Stimulated activated CD8-positive, alpha-beta memory T cell treated with anti-CD3 and anti-CD28 coated beads, Interleukin-7, amount 100 ng/mL, for 48 hours (primary cell): Measurements from ENCODE around the gene SNTA1.
"Not testable (repeated sequence)": the region's sequence is repeated elsewhere in the genome, so short reads cannot be mapped to it uniquely, and the experiment has no call there.

Source experiments
- DNase-seq, 2 donors: peaks; one replicate each; pipeline ENCODE4 v3.0.0-alpha.2; 2020; ENCODE audit warnings: low read depth in 1 of 2; ENCODE audit errors: extremely low read depth in 1 of 2

SNTA1 gene

DNA sequence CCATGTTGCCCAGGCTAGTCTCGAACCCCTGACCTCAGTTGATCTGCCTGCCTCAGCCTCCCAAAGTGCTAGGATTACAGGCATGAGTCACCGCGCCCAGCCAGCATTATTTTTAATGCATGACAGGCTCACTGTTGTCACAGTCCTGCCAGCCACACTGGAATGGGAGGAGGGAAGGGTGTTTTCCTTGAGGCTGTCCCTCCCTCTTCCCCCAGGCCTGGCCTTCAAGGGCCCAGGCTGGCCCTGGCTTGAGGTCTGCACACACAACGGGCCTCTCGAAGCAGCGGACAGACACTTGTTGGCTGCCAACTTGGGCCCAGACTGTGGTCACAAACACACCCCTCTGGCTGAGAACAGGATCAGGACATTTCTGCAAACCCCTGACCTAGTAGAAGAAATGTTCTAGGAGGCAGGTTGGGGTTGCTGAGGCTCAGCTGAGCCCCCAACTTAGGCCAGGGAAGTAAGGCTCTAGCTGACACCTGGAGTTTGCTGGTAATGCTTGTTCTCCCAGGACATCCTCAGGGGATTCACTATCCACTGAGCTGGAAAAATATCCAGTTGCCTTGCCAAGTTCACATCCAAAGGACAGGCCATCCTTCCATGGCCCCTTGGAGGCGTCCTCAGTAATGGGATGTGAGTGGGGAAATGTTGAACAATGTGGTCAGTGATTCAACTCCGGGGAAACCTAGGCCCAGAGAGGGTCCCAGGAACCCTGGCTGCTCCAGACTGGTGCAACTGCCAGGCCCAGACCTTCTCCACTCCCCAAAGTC, 9.9 kb downstream of the SNTA1 start:
- DNase-seq, result no peak

- DNase-seq, result no peak
These were observed 11.7 kb downstream of the SNTA1 start for GRCh38 chr20:33431797-33432381.

DNA sequence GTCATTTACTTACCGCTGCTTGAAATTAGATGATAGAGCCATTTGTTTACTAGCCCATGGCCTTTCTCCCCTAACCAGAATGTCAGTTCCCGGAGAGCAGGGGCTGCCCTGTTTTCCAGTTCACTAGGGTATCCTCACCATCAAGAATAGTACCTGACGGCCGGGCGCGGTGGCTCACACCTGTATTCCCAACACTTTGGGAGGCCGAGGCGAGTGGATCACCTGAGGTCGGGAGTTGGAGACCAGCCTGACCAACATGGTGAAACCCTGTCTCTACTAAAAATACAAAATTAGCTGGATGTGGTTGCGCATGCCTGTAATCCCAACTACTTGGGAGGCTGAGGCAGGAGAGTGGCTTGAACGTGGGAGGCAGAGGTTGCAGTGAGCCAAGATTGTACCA, 19.7 kb downstream of the SNTA1 start:
- DNase-seq, result not testable (repeated sequence)

DNA sequence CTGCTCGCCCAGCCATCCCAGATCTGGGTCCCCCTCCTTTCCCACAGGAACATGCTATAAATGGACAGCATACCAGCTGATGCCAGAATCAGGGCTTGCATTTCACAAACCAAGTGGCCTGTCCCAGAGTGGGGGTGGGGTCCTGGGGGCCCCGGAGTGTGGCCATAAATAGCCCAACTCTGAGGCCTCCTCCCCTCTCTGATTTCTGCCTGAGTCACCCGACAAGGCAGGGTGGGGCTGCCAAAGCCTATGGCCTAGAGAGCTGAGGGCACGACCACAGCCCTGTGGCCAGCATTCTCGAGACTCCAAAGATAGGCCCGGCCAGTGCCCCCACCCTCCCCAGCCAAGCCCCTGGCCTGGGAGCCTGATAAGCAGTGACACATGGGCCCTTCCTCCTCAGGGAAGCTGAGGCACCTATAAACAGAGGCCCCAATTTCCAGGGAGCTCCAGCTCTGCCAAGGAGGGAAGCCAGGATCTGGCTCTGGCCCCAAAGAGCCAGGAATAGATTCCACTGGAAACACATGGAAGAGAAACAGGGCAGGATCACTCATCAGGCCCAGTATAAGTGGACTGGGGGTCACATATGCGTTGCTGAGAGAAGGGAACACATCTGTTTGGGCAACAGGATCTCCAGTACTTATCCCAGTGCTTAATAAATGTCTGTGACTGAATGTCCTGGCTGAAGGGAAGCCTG, 20.3 kb downstream of the SNTA1 start:
- DNase-seq, result no peak

DNA sequence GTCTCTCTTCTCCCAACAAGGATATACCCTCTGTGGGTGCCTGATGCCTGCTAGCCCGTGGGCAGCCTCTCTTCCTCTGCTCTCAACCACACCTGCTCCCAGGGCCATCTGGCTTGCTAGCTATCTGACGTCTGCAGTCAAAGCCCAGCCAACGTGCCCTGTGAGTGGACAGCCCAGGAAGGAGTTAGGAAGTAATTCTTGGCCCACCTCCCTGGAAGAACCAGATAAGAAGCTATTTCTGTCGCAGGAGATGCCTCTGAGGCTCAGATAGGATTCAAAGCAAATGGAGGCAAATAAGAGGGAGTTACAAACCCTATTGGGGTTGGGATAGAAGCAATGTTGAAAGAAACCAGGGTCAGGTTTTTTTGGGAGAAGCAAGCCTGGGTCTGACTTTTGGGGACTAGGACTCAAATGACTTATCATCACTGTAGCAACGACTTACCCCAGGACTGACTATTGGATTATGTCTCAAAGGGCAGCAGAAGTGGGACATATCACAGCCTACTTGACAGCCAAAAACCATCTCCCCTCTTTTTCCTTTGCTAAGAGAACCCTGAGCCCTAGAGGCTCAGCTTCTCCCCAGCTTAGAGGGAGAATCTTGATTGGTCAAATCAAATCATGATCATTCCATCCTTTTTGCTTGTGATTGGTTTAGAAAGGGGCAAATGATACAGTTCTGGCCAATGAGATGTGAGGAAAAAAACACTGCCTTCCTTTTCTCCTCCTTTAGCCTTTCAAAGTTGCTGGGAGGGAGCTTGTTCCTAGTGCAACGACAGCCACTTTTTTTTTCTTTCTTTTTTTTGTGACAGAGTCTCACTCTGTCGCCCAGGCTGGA, 24.2 kb downstream of the SNTA1 start:
- DNase-seq, result no peak

DNA sequence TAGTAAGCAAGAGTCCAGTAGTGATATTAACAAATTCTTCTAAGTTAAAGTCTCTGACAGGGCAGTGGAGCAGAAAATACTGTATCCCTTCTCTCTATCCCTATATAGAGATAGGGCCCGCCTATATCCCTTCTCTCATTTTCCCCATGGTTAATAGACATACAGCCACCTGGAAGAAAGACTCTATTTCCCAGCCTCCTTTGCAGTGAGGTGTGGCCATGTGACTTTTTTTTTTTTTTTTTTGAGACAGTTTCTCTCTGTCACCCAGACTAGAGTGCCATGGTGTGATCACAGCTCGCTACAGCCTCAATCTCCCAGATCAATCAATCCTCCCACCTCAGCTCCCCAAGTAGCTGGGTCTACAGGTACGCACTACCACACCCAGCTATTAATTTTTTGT, 25.5 kb downstream of the SNTA1 start:
- DNase-seq, result no peak

GRCh38 chr20:33415948-33416347, 27.6 kb downstream of the SNTA1 start:
- DNase-seq, result no peak

- no peak for DNase-seq
These were observed 31.1 kb downstream of the SNTA1 start for GRCh38 chr20:33412484-33412838.

DNA sequence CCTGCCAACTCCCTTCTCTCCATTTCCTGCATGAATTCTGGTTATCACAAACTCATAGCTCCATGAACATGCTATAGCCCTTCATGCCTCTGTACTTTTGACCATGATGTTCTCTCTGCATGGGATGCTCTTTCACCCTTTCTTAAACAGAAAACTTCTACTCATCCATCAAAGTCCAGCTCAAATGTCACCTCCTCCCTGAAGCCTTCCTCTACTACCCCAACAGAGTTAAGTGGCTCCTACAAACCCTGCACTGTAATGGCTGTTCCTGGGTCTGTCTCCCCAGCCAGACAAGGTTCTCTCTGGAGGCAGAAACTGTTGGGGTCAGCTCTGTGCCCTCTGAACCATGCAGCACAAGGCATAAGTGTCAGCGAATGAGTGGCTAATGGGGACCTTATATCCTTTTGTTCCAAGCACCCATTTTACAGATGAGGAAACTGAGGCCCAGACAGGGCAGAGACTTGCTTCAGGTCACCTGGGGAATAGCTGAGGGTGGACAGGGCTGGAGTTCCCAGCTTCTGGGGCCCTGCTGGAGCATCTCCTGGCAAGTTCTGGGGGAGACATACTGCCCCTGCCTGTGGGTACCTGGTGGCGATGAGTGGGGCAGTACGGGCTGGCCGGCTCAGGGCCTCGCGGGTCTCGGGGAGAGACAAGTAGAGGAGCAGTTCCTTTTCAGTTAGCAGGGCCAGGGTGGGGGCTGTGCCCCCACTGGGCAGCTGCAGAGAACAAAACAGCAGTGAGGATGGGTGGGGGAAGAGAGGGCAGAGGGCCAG, 31.7 kb downstream of the SNTA1 start:
- no peak for DNase-seq

GRCh38 chr20:33411242-33411641, 32.3 kb downstream of the SNTA1 start:
- DNase-seq, result no peak

DNA sequence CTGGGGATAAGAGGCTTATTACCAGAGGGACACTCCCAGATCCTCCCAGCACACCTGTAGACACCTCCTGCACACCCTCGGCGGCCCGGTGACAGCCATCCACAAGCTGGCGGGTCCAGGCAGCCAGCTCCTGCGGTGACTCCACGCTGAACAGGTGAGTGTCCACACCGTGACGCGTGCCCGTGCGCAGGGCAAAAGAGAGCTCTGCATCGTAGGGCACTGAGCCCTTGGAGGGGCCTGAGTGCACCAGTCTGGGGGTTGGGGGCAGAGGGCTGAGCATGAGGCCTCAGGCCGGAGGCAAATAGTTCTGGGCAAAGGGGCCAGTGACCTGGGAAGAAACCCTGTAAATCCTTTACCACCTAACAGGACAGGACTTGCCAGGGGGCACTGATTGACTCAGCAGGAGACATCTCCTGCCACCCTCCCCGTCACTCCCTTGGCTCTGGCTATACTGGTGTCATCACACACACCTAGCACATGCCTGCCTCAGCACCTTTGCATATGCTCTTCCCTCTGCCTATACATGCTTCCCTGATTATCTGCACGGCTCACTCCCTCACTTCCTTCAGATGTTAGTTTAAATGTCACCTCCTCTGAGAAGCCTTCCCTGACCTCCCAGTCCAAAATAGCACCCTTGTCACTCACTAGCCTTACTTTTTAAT, 33.4 kb downstream of the SNTA1 start:
- DNase-seq, result no peak

DNA sequence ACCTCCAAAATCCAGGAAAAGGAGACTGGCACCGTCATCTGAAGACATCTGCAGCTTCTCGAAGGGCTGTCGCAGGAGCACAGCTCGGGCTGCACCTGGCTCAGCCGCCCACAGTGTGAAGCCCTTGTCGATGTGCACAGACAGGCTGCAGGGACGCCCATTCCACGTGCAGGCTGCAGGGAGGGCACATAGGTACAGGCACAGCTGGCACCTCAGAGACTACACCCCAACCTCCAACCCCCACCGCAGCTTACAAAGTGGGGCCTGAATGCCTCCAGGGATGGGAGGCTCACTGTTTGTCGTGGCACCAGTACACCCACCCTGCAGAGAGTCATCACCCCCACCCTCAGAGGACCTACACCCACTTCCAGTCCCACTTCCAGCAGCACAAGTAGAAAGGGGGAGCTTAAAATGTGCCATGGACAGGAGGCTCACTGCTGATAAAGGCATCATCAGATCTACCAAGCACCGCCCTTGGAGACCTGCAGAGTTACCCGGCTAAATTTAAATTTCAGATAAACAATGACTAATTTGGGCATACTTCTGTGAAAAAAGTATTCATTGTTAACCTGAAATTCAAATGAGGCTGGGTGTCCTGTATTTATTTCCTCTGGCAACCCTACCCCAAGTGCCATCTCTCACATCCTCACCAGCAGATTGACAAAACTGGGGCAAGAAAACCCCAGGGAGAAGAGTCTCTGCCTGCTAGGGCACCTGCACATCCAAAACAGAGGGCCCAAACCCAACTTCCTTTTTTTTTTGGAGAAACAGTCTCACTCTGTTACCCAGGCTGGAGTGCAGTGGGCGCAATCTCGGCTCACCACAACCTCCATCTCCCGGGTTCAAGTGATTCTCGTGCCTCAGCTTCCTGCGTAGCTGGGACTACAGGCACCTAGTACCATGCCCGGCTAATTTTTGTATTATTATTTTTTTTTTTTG, 34.6 kb downstream of the SNTA1 start:
- no peak for DNase-seq

GRCh38 chr20:33408313-33408712, 35.2 kb downstream of the SNTA1 start:
- DNase-seq, result no peak

DNA sequence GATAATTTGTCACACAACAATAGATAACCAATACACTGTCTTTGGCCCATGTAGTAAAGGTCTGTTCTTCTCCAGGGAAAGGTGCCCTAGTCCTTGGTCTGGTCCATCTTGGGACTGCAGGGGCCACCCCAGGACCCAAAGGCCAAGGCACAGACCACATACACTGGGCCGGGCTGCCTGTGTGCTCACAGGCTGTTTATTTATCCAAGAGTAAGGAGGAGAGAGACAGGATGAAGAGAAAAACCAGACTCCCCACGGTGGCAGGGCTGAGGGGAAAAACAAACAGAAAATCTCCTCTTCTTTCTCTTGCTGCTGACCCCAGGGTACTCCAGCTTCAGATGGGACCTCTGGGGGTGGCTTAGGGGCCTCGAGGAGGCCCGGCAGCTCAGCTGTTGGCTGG, 35.8 kb downstream of the SNTA1 start:
- DNase-seq, result no peak

DNA sequence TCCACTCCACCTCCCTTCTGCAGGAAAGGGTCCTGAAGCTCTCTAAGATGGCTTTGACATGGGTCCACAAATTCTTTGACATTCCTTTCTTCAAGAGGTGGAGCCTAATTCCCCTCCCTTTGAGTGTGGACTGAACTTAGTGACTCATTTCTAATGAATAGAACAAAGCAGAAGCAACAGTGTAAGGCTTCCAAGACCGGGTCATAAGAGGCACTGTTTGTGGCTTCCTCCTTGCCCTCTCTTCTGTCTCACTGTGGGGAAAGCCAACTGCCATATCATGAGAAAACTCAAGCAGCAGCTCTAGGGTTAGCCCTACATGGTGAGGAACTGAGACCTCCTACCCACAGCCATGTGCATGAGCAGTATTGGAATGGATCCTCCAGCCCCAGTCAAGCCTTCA, 36.3 kb downstream of the SNTA1 start:
- DNase-seq, result no peak

- DNase-seq, result no peak
These were observed 39.3 kb downstream of the SNTA1 start for GRCh38 chr20:33404281-33404680.

DNA sequence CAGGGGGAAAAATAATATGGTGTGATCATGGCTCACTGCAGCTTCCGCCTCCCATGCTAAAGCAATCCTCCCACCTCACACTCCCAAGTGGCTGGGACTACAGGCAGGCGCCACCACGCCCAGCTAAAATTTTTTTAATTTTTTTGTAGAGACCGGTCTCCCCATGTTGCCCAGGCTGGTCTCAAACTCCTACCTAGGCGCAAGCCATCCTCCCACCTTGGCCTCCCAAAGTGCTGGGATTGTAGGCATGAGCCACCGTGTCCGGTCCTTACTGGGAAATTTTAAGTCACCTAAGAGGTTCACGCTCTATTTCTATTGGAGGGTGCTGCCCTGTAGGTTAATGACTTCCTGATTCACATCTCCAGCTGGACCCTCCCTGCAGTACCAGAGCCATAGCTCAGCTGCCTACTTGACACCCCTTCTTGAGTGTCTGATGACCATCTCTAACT, 41.6 kb downstream of the SNTA1 start:
- no peak for DNase-seq

- DNase-seq, result peak; percentile 64 to 83
These were observed 42.2 kb downstream of the SNTA1 start, which contains the start of gene CDK5RAP1 for GRCh38 chr20:33401184-33401920. Gene CDK5RAP1 (minus strand): TSS chr20:33401519. CDS start chr20:33397064, 4,455 bp downstream.
